ENCODE measurements around the gene KIAA1614.

- TF ChIP-seq POLR2AphosphoS5 (IDR thresholded peaks at IDR 0.05; ENCODE audit: low read depth, low read length) = no peak
- no peak for TF ChIP-seq TAF1 (IDR thresholded peaks at IDR 0.05; ENCODE audit: borderline replicate concordance, low read depth, low read length)
- TF ChIP-seq POLR2A (IDR thresholded peaks at IDR 0.05; ENCODE audit: low read depth, low read length) = no peak
Observed at GRCh38 chr1:180932378-180932777, 19.7 kb downstream of the KIAA1614 start.

Data from GM12892 (cell line).